HT1080 (cell line): Measurements from ENCODE around the gene BICRA. TPM values are rescaled to one million over a fixed set of nuclear protein-coding genes. Genes with fewer than 3 reads are reported as not detected.
"Not testable (repeated sequence)": the region's sequence is repeated elsewhere in the genome, so short reads cannot be mapped to it uniquely, and the experiment has no call there.

Experiments
- DNase-seq: peaks from one replicate; pipeline ENCODE4 v3.0.0-alpha.2; 2015; ENCODE audit warnings: low read depth
- small RNA-seq: library from RNA; depleted of rRNA; stranded (forward); fragments of <200 nt; gene quantifications from one replicate; pipeline ENCODE3, GENCODE V24; 2014
- total RNA-seq: library from RNA; depleted of rRNA; stranded (reverse); fragments of >200 nt; shearing (Covaris generic); gene quantifications from 2 replicates; pipeline ENCODE4 v1.2.3, GENCODE V29; 2014; rRNA removed

The BICRA gene
- total RNA-seq, 1 experiment from 2014 or later, result 0.68 TPM

DNA sequence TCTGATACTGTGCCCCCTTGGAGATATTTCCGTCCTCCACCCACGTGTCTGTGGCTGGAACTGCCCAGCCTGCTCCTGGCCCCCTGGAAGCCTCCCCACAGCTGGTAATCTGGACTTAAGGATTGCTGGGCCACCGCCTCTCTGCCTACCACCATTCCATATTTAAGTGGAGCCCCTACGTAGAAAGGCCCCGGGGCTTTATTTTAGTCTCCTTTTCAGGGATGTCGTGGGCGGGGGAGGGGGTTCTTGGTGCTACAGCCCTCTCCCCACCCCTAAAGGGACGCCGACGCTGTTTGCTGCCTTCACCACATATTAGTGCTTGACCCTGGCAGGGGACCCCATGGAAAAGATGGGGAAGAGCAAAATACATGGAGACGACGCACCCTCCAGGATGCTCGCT is 133.7 kb downstream of the BICRA start:
- no peak for DNase-seq

DNA sequence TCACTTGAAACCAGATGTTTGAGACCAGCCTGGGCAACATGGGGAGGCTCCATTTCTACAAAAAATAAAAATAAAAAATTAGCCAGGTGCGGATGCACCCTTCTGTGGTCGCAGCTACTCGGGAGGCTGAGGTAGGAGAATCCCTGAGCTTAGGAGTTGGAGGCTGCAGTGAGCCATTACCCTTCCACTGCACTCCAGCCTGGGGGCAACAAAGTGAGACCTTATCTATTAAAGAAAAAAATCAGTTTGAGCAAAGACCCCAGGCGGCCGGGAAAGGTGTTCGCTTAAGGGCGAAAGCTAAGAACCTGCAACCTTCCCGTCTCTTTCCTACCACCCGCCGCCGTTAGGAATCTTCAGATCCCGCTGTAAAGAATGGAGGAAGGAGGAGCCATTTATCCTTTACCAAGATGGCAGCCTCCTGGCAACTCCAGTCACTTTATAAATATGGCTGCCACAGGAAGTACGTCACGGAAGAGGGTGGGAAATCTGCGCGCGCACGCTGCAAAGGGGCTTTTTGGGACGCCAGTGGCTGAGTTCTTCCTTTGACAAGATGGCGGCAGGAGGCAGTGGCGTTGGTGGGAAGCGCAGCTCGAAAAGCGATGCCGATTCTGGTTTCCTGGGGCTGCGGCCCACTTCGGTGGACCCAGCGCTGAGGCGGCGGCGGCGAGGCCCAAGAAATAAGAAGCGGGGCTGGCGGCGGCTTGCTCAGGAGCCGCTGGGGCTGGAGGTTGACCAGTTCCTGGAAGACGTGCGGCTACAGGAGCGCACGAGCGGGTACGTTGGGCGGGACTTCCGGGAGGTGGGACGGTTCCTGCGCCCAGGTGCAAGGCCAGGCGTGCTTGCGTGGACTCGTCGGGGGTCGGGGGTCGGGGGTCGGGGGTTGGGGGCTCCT is 136.3 kb downstream of the BICRA start, which contains the start of gene NOP53:
TSS of gene NOP53 (plus strand) at position 537 of the 892 bp plus-strand sequence. CDS start at position 551, 14 bp downstream.
- DNase-seq, result peak; percentile 94

DNA sequence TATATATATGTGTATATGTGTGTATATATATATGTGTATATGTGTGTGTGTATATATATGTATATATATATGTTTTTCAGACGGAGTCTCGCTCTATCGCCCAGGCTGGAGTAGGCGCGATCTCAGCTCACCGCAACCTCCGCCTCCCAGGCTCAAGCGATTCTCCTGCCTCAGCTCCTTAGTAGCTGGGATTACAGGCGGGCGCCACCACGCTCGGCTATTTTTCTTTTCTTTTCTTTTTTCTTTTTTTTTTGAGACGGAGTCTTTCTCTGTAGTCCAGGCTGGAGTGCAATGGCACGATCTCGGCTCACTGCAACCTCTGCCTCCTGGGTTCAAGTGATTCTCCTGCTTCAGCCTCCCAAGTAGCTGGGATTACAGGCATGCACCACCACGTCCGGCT is 137.2 kb downstream of the BICRA start:
- not testable (repeated sequence) for DNase-seq

DNA sequence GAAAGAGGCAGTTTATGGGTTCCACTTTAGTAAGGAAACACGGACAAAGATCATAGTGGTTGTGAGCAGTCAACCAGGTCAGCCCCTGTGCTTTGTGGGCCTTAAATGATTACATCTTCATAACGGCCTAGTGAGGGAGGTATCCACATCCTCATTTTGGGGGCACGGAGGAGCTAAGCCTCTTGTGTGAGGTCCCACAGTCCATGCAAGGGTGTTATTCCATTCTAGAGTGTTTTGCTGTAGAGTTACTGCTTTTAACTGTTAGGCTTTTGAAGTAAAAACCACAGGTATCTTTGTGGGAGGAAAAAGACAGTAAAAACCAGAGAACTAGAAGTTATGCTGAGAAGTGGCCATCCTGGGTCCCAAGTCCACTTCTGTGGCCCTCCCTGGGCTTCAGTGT is 140.4 kb downstream of the BICRA start:
- DNase-seq, result no peak

DNA sequence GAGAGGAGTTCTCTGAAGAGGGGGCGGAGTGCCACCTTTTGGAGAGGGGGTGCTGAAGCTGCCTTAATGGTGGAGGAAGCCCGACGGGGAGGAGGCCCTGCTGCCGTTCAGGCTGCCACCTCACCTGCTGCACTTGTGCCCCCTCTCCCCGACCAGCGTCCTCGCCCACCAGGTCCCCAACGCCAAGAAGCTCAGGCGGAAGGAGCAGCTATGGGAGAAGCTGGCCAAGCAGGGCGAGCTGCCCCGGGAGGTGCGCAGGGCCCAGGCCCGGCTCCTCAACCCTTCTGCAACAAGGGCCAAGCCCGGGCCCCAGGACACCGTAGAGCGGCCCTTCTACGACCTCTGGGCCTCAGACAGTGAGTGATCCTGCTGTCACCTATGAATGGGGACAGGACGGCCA is 141.8 kb downstream of the BICRA start:
- no peak for DNase-seq

DNA sequence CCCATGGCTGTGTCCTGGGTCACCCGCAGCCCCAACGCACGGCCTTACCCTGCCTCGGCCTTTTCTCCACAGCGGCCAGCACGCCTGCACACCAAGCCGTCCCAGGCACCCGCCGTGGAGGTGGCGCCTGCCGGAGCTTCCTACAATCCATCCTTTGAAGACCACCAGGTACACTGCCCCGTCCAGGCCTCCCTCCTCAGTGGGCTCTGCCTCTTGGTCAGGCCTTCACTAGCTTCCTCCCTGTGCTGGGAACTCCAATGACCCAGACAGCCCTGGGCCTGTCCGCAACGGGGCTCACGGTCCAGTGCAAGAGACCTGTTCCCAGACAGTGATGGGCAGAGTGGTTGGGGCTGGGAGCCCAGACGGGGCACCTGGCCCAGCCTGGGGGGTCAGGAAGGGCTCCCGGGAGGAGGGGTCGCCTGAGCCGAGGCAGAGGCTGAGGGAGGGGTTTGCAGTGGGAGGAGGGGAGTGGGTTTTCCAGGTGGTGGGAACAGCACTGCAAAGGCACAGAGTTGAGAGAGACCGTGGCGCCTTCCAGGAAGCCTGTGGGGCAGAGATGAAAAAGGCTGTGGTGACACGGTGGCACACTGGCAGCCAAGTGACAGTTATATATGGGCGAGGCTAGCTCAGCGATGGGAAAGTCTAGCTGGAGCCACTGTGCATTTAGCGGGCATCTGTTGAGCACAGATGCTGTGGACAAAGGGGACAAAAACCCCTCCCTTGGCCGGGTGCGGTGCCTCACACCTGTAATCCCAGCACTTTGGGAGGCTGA is 143.7 kb downstream of the BICRA start:
- no peak for DNase-seq

Small RNA genes lying within 50 kb of the gene (small RNA-seq; reads per million reads assigned to genes)
- not detected for gene RN7SL322P

Other genes with a start within 250 kb of the BICRA start
- 3.2 and 6.3 TPM in 2 replicates for gene MEIS3, start 189.6 kb upstream of the BICRA start, total RNA-seq
- gene SLC8A2, start 137.2 kb upstream of the BICRA start, total RNA-seq, result not detected in 2 replicates
- gene KPTN, start 124.9 kb upstream of the BICRA start, total RNA-seq, result 8.3 and 20.9 TPM in 2 replicates
- gene NAPA, start 94.1 kb upstream of the BICRA start, total RNA-seq, result 74.4 and 89.0 TPM in 2 replicates
- gene ZNF541, start 36.0 kb upstream of the BICRA start, total RNA-seq, result not detected in 2 replicates
- gene EHD2, start 104.3 kb downstream of the BICRA start, total RNA-seq, result 28.4 and 36.2 TPM in 2 replicates
- 87.2 and 111 TPM in 2 replicates for gene NOP53, start 136.4 kb downstream of the BICRA start, total RNA-seq
- gene SELENOW, start 169.6 kb downstream of the BICRA start, total RNA-seq, result 124 and 165 TPM in 2 replicates
- gene TPRX1, start 195.4 kb downstream of the BICRA start, total RNA-seq, result not detected in 2 replicates
- gene CRX, start 212.8 kb downstream of the BICRA start, total RNA-seq, result not detected in 2 replicates